HL-60 (cell line): Measurements from ENCODE around the gene CABP7.
A peak's percentile ranks its signal among the peaks of the same experiment; 100 is the strongest.

Source experiments
- DNase-seq, 2 experiments: peaks; one replicate each; pipeline ENCODE4 v3.0.0-alpha.2; 2010 to 2020; ENCODE audit warnings: low read depth in 1 of 2, low spot score in 1 of 2
- H3K27ac ChIP-seq: fragments of 250-450 bp; sonication (Bioruptor Pico); replicated peaks from 2 replicates; pipeline ENCODE4 v1.5.1; 2020; ENCODE audit warnings: mild to moderate bottlenecking, moderate library complexity
- H3K27me3 ChIP-seq: fragments of 250-450 bp; sonication (Bioruptor Pico); 2 replicates; pipeline ENCODE4 v1.5.1; 2021; ENCODE audit warnings: mild to moderate bottlenecking, moderate library complexity; ENCODE audit not compliant: insufficient read depth, poor library complexity, severe bottlenecking
- H3K4me3 ChIP-seq: replicated peaks from 2 replicates; pipeline ENCODE4 v1.5.1; 2011; ENCODE audit warnings: mild to moderate bottlenecking, control low read depth, low read length; ENCODE audit not compliant: insufficient read depth
- CTCF ChIP-seq: IDR thresholded peaks from one replicate; pipeline ENCODE4 v1.5.1; 2011; ENCODE audit warnings: low read length, control low read depth, inconsistent platforms; ENCODE audit not compliant: insufficient read depth
- GABPA ChIP-seq: IDR thresholded peaks from 2 replicates; pipeline ENCODE4 v1.6.1; 2012; ENCODE audit warnings: low read depth
- POLR2AphosphoS5 ChIP-seq: IDR thresholded peaks from 2 replicates; pipeline ENCODE4 v1.6.1; 2012; ENCODE audit warnings: low read depth
- REST ChIP-seq: IDR thresholded peaks from 2 replicates; pipeline ENCODE4 v1.6.1; 2012; ENCODE audit warnings: low read depth; ENCODE audit not compliant: insufficient replicate concordance
- SPI1 ChIP-seq: IDR thresholded peaks from 2 replicates; pipeline ENCODE4 v1.6.1; 2012; ENCODE audit warnings: low read depth, mild to moderate bottlenecking, borderline replicate concordance

The CABP7 gene

GRCh38 chr22:29768052-29768693 lies 48.4 kb downstream of the CABP7 start:
- H3K27me3 ChIP-seq, result no peaks in the 10 kb centered on the region
- DNase-seq, result no peak
- peak overlapping the region; percentile 75 for H3K27ac ChIP-seq
- H3K4me3 ChIP-seq, result peak overlapping the region; percentile 98
- TF ChIP-seq SPI1 (no peak), REST (no peak), GABPA (no peak), POLR2AphosphoS5 (no peak), CTCF (no peak)

DNA sequence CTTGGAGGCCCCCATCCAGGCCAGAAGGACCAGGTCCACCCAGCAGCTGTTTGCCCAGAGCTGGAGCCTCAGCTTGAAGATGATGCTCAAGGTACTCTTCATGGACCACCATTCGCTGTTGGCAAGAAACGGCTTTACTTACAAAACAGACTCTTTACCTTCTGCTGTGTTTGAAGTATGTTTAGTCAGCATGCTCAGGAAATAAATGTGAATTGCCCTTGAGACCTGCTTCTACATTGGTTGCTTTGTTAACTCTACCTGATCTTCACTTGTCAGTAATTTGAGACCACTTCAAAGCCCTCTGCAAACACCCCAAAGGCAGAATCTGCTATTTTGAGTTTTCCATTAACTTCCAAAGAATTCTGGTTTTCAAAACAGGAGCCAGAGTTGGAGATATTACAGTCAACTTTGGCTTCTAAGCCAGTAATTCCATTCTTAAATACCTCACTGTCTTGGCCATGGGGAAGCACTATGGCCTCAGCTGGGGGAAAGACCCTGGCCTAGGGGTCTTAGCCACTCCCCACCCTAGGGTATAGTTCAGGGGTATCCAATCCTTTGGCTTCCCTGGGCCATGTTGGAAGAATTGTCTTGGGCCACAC lies 50.0 kb downstream of the CABP7 start:
- TF ChIP-seq GABPA (no peak), REST (no peak)
- Histone ChIP-seq H3K27ac (no peak overlapping the region), H3K27me3 (no peaks in the 10 kb centered on the region), H3K4me3 (no peak overlapping the region)
- DNase-seq, result no peak

DNA sequence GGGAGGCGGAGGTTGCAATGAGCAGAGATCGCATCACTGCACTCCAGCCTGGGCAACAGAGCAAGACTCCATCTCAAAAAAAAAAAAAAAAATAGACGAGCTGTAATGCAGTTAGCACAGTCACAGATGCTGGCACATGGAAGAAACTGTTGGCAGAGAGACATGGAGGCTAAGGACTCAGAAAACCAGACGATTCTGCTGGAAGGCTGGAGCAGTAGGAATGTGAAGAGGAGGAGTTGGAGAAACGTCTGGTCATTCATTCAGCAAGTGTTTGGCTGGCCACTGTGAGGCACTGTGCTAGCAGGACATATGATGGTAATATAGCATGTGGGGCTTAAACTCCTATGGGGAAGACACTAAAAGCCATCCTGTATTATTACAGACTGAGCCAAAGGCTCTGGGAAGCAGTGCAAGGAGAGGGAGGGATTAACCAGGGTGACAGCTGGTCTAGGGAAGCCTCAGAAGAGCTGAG lies 52.4 kb downstream of the CABP7 start:
- no peak overlapping the region for H3K27ac ChIP-seq
- no peaks in the 10 kb centered on the region for H3K27me3 ChIP-seq
- TF ChIP-seq SPI1, result no peak
- peak; percentile 24 for TF ChIP-seq CTCF
- TF ChIP-seq REST, result no peak
- DNase-seq, result peak in 1 of 2 experiments; percentile 30
- no peak overlapping the region for H3K4me3 ChIP-seq
